RKO (cell line): ENCODE data around the gene FNDC3A.
"Not testable (repeated sequence)": the region's sequence is repeated elsewhere in the genome, so short reads cannot be mapped to it uniquely, and the experiment has no call there.

ENCODE experiments used
- DNase-seq: peaks from one replicate; pipeline ENCODE4 v3.0.0-alpha.2; 2016; ENCODE audit warnings: low spot score

Gene FNDC3A

GRCh38 chr13:49097374-49097773, 121.7 kb downstream of the FNDC3A start:
- DNase-seq: no peak

DNA sequence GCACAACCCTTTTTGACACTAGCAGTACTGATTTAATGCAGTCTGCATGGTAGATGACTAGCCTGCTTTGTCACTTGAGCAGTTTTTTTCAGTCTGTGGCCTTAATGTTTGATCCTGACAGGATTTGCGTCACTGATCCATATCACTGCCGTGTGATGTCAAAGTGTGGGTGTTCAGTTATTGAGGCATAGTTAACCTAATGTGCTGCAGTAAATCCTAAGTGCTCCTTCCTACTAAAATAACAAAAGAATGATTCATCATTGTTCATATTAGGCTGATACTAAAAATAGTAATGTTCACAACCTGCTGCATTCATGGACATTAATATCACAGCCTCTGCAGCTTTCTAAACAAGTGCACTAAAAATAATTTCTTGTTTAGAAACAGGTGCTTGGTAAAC, 122.5 kb downstream of the FNDC3A start:
- peak; percentile 91 for DNase-seq

DNA sequence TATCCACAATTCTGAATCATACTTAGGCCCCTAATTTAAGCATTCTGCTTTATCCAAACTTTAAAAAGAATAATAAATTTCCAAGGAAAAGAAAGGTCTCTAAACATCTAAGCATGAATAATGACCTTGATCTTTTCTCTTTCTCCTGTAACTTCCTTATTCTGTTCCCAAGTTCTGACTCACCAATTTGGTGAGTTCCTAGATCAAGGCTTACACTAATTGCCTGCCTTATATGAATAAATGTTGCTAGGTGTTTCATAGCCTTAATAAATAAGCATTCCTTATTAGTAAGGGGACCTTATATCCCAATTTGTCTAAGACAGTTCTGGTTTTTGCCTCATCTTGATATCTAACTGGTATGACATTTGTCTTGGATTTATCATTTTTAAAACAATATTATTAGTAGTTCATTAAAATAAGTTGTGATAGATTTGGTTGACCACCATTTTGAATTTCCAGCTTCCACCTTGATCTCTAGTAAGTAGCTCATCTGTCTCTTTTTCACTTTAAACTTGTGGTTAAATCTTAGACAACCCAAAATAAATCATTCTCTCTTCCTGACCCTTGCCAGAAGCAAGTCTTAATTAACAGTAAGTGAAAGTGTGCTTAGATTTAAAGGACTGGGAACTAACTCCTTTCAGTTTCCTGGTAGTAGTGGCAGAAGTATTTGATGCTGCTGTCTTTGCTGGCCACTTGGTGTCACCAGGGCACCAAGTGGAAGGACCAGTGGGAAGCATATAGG, 123.2 kb downstream of the FNDC3A start:
- DNase-seq: peak; percentile 63

- no peak for DNase-seq
Measured at GRCh38 chr13:49099513-49099877, 123.8 kb downstream of the FNDC3A start.

DNA sequence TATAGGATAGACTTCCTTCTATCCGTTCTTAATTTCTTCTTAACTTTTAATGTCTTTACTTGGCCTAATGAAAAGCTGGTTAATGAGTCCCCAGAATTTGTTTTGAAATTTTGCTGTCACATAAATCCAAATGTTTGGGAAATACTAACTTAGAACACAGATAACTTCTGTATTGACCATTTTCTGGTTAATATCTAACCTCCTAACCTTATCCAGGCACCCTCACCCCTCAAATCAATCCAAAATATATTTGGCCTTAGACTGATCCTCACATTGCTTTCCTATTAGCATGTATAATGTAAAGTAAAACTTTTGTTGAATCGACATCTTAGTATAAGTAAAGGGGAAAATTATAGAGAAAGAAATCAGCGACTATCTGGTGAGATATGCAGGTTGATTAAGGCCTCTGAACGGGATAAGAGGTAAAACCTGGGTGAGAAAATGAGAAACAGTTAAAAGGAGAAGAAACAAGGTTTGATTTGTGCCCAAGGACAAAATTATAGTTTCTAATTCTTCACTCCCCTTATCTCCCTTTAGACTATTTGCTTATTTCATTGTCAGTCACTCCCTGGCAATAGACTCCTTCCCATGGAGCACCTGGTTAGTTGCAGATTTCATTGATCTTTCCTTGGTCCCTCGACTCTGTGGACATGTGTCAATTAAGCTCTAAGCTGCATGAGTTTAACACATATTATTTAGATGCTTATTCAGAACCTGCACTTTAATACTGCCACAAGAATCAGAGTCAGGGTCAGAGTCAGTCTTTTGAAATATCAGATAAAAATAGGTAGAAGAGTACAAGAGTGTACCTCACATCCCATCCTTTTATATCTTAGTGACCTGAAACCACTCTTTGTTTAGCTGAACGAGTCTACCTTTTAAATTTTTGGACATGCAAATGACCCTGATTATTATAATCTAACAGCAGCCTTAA, 125.2 kb downstream of the FNDC3A start:
- no peak for DNase-seq

GRCh38 chr13:49108196-49108595, 132.5 kb downstream of the FNDC3A start:
- DNase-seq: no peak

DNA sequence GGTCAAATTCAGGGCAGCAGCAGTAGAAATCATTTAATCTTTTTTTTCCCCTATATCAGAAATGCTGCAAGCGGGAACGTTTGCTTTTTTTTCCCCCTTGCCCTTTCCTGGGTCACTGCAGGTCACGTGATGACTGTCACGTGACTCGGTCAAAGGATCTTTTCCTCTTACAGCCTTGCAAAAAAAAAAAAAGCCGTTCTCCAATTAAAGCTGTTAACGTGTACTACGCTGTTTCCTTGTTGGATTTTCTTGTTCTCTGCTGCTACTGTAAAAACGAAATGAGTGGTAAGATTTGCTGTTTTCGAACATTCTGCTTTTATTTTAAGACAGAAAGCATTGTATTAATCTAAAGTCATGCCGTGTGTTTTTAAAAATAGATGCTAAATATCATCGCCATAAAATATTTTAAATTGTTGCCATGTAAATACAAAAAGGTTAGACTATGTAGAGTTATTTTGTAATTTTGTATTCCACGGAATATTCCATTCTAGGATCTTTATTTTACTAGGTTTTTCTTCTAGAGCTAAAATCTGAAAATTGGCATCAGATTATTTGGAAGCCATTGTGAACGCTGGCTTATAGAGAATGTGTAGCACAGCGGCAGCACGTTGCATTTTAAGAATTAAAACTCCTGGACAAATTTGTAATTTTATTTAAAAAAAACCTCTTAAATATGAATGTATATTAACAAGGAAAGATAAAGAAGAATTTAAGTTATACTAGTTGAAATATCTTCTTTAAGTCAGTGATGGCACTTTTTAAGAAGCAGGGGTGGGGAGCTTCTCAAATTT, 134.6 kb downstream of the FNDC3A start:
- peak; percentile 94 for DNase-seq

DNA sequence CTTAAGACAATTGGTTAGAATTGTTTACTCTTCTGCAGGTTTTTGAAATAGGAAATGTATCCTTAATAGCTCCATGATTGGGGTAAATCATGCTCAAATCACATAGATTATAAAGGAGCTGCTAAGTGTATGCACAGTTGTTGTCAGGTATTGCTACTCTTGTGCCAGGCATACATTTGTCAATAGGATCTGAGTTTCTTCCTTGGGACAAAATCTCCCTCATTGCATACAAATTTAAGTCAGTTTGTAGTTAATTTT, 135.1 kb downstream of the FNDC3A start:
- peak; percentile 40 for DNase-seq

- peak; percentile 13 for DNase-seq
Measured at GRCh38 chr13:49112782-49113525, 137.2 kb downstream of the FNDC3A start.

DNA sequence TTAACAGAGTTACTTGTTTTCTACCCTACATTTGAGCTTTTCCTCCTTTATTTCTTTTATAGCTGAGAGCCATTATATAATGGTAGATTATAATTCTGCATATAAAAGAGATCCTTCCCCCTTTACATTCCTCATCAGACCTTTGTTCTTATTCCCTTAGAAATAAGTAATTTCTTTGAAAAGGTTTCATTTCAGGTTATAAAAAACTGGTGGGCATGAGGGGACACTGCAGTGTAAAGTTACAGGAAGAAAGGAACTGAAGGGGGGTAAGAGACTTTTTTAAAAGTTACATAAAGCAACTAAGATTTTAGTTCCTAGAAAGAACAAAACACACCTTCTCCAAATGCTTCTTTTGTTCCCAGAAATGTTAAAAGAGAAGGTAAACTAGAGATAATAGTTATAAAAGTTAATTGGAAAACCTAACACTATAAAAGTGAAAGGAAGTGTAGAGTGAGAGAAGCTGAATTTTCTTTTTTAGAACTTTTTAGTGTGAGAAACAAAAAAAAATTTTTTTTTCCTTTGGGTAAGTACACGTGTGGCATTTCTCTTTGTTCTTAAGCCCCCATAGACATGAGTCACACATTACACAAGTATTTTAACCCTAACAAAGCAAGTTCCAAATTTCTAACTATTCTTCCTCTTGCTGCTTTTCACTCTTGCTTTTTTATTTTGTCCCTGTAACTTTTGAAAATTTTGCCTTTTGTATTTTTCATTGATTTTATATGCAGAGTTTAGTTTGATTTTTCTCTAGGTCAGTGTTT, 138.0 kb downstream of the FNDC3A start:
- peak; percentile 74 for DNase-seq

DNA sequence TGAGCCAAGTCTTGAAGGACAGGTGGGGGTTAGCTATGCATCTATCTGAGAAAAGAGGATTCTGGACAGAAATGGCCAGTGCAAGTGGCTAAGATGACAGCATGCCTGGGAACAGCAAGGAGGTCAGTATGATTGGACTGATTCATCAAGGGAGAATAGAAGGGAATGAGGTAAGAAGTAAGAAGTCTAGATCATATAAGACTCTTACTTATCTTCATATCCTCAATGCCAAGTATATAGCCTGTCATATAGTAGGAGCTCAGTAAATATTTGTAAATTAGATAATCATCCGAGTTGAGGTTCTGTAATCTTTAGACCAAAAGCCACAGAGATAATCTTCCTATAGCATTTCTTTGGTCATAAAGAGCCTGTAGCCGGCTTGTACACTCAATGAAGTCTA, 141.2 kb downstream of the FNDC3A start:
- no peak for DNase-seq

- DNase-seq: not testable (repeated sequence)
Measured at GRCh38 chr13:49118455-49118854, 142.7 kb downstream of the FNDC3A start.

- DNase-seq: no peak
Measured at GRCh38 chr13:49124693-49125304, 149.1 kb downstream of the FNDC3A start.

GRCh38 chr13:49125964-49126524, 150.3 kb downstream of the FNDC3A start:
- DNase-seq: no peak

DNA sequence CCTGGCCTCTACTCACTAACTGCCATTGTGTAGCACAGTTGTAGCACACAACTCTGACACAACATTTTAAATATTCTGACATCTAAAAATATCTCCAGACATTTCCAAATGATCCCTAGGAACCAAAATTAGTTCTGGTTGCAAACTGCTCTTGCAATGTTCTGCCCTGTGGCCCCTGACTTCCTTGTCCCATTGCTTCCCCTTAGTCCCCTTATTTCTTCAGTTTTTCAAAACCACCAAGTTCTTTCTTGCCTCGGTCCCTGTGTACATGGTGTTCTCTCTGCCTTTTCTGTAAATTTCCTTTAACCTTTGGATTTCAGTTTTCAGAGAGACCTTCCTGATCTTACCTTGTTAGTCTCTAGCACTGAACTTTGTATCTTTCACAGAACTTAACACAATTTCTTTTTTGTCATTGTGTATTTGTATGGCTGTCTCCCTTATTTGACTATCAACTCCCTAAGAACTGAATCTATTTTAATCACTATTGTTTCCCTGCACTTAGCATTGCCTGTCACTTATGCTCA, 156.8 kb downstream of the FNDC3A start:
- DNase-seq: no peak

- no peak for DNase-seq
Measured at GRCh38 chr13:49134305-49134704, 158.6 kb downstream of the FNDC3A start.

DNA sequence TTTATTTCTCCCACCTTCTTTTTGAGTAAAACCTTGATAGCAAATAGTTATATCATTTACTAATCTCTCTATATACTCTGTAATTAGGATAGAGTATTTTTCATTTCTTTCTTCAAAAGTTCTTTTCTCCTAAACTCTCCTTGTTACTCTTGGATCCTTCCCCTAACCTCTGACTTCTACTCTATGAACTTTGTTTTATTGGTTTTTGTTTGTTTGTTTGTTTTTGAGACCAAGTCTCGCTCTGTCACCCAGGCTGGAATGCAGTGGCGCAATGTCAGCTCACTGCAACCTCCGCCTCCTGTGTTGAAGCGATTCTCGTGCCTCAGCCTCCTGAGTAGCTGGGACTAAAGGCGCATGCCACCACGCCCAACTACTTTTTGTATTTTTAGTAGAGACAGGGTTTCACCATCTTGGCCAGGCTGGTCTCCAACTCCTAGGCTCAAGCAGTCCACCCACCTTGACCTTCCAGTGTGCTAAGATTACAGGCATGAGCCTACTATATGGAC, 161.5 kb downstream of the FNDC3A start:
- DNase-seq: not testable (repeated sequence)

DNA sequence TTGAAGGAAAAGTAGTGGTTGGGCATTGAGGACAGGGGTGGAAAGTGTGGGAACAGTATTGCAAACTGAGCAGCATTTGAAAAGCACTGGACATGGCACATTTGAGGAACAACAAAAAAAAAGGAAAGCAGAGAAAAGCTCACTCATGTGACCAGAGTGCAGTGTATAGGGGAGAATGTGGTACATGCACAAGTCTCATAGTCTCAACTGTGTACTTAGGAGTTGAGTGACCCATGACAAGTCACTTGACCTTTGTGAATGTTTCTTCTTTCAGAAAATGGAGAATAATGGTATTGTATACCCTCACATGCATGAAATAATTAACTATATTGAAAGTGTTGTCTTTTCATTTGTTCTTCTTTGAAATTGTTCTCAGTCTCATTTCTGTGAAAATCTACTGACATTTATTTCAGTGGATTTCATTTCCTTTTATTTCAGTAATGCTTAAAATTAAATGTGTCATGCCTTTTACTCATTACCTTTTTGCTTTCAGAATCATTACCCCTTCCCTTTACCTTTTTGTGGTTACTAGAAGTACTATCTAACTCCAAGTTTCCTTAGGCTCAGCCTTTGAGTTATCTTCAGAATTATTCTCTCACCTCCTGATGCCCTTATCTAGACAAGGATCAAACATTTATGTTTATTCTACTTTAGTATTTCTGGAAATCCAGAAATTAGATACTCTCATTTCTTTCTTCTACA, 165.3 kb downstream of the FNDC3A start:
- no peak for DNase-seq

DNA sequence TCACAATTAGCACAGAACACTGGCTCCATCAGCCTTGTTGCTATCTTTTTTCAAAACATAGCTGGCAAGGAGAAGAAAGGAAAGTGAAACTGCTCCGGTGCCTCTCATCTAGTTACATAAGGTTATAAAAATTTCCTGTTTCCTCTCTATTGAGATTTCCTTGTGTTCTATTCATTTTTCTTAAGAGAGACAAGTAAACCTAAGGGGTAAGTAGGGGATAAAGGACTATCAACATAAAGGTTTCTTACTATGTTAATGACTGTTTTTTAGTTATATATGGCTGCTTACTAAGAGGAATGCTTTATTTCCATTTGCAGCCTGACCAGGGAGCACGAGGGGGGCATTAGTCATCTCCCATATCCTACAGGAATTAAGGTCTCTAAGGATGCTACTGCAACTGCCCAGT, 171.2 kb downstream of the FNDC3A start:
- peak; percentile 18 for DNase-seq
